DND-41 (cell line): ENCODE results near the gene CCL7.

ENCODE experiments used
- EZH2 ChIP-seq: IDR thresholded peaks from 3 replicates; pipeline ENCODE4 v1.6.1; 2012; ENCODE audit warnings: borderline replicate concordance, low read depth, mild to moderate bottlenecking, moderate library complexity, low read length, inconsistent platforms; ENCODE audit not compliant: severe bottlenecking
- TF ChIP-seq, protein P1 (sequence below): IDR thresholded peaks from 2 replicates; pipeline ENCODE4 v1.5.1; 2012; ENCODE audit warnings: borderline replicate concordance, low read length, moderate library complexity, mild to moderate bottlenecking; ENCODE audit not compliant: poor library complexity, severe bottlenecking; ENCODE audit errors: extremely low read depth

DNA sequence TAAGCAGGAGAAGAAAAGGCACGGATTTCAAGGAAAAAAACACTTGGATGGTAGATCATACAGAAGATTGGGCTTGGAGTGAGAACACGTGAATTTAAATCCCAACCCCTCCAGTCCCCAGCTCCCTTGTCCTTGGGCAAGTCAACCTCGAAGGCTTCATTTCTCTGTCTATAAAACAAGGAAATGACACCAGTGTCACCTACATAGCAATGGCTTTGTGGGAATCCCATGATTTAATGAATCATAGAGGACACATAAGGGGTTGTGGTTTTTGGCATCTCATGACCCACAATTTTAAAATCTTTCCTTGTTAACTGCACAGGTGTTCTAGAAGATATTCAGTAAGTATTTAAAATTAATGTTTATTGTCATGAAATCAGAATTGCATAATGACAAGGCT lies 23.1 kb upstream of the CCL7 start:
- no peak for TF ChIP-seq EZH2
- TF ChIP-seq, protein P1, sequence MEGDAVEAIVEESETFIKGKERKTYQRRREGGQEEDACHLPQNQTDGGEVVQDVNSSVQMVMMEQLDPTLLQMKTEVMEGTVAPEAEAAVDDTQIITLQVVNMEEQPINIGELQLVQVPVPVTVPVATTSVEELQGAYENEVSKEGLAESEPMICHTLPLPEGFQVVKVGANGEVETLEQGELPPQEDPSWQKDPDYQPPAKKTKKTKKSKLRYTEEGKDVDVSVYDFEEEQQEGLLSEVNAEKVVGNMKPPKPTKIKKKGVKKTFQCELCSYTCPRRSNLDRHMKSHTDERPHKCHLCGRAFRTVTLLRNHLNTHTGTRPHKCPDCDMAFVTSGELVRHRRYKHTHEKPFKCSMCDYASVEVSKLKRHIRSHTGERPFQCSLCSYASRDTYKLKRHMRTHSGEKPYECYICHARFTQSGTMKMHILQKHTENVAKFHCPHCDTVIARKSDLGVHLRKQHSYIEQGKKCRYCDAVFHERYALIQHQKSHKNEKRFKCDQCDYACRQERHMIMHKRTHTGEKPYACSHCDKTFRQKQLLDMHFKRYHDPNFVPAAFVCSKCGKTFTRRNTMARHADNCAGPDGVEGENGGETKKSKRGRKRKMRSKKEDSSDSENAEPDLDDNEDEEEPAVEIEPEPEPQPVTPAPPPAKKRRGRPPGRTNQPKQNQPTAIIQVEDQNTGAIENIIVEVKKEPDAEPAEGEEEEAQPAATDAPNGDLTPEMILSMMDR: no peak
